Neuronal stem cell (in vitro differentiated cells): ENCODE results near the gene EPHA7.

ENCODE experiments used
- DNase-seq: peaks from one replicate; pipeline ENCODE4 v3.0.0-alpha.2; 2013; ENCODE audit warnings: low spot score
- H2AFZ ChIP-seq: one replicate; pipeline ENCODE4 v1.6.1; 2013; ENCODE audit warnings: mild to moderate bottlenecking, low read length, inconsistent platforms
- H2AK5ac ChIP-seq: 2 replicates; pipeline ENCODE4 v1.6.1; 2013; ENCODE audit warnings: low read depth, mild to moderate bottlenecking, inconsistent platforms, low read length, moderate library complexity, mixed read lengths
- H2BK120ac ChIP-seq: 2 replicates; pipeline ENCODE4 v1.6.1; 2013; ENCODE audit warnings: low read depth, mild to moderate bottlenecking, inconsistent platforms, low read length, moderate library complexity, mixed read lengths
- H2BK12ac ChIP-seq: one replicate; pipeline ENCODE4 v1.6.1; 2013; ENCODE audit warnings: low read length, inconsistent platforms
- H2BK15ac ChIP-seq: 2 replicates; pipeline ENCODE4 v1.6.1; 2013; ENCODE audit warnings: mild to moderate bottlenecking, low read length, inconsistent platforms, mixed read lengths
- H2BK5ac ChIP-seq: one replicate; pipeline ENCODE4 v1.6.1; 2013; ENCODE audit warnings: inconsistent platforms, mild to moderate bottlenecking, low read length, moderate library complexity
- H3K14ac ChIP-seq: one replicate; pipeline ENCODE4 v1.6.1; 2013; ENCODE audit warnings: low read length, inconsistent platforms
- H3K18ac ChIP-seq: 2 replicates; pipeline ENCODE4 v1.6.1; 2013; ENCODE audit warnings: low read length, inconsistent platforms
- H3K23ac ChIP-seq: 2 replicates; pipeline ENCODE4 v1.6.1; 2013; ENCODE audit warnings: low read depth, mild to moderate bottlenecking, mixed read lengths, low read length, inconsistent platforms; ENCODE audit not compliant: poor library complexity
- H3K27ac ChIP-seq: replicated peaks from 3 replicates; pipeline ENCODE4 v1.5.1; 2013; ENCODE audit warnings: low read length, inconsistent platforms
- H3K27me3 ChIP-seq, 3 experiments: 2 replicates each; pipeline ENCODE4 v1.6.1; 2013; ENCODE audit warnings: low read length in 3 of 3, mild to moderate bottlenecking in 2 of 3, inconsistent platforms in 1 of 3, low read depth in 1 of 3, mixed read lengths in 1 of 3, moderate library complexity in 1 of 3; ENCODE audit not compliant: control insufficient read depth in 3 of 3, insufficient read depth in 3 of 3
- H3K36me3 ChIP-seq, 2 donors: replicated peaks in 1 of 2; 2 replicates each; pipeline ENCODE4 v1.6.1; 2013; ENCODE audit warnings: low read length in 2 of 2; ENCODE audit not compliant: control insufficient read depth in 2 of 2, insufficient read depth in 2 of 2
- H3K4ac ChIP-seq: 2 replicates; pipeline ENCODE4 v1.6.1; 2013; ENCODE audit warnings: inconsistent platforms, mild to moderate bottlenecking, low read length, moderate library complexity
- H3K4me1 ChIP-seq, 2 donors: 1 replicate in 1 of 2; 2 replicates in 1 of 2; pipeline ENCODE4 v1.6.1; 2013; ENCODE audit warnings: low read length in 2 of 2, low read depth in 1 of 2; ENCODE audit not compliant: control insufficient read depth in 2 of 2, insufficient read depth in 1 of 2
- H3K4me2 ChIP-seq: one replicate; pipeline ENCODE4 v1.6.1; 2013; ENCODE audit warnings: mild to moderate bottlenecking, low read length, inconsistent platforms; ENCODE audit not compliant: insufficient read depth, poor library complexity, severe bottlenecking
- H3K4me3 ChIP-seq, 2 donors: 2 replicates each; pipeline ENCODE4 v1.5.1; 2013; ENCODE audit warnings: low read length in 2 of 2, mild to moderate bottlenecking in 2 of 2, inconsistent platforms in 1 of 2, moderate library complexity in 1 of 2
- H3K79me1 ChIP-seq: one replicate; pipeline ENCODE4 v1.6.1; 2013; ENCODE audit warnings: low read depth, mild to moderate bottlenecking, inconsistent platforms, low read length, moderate library complexity
- H3K9ac ChIP-seq: one replicate; pipeline ENCODE4 v1.6.1; 2013; ENCODE audit warnings: mild to moderate bottlenecking, low read depth, low read length, inconsistent platforms; ENCODE audit not compliant: poor library complexity
- H3K9me3 ChIP-seq, 2 donors: replicated peaks in 1 of 2; 2 replicates each; pipeline versions ENCODE3 to v1.6.1; 2013; ENCODE audit warnings: low read length in 2 of 2, mild to moderate bottlenecking in 2 of 2, inconsistent platforms in 1 of 2, low read depth in 1 of 2, mixed read lengths in 1 of 2, moderate library complexity in 1 of 2; ENCODE audit not compliant: control insufficient read depth in 2 of 2, insufficient read depth in 1 of 2
- H4K8ac ChIP-seq: one replicate; pipeline ENCODE4 v1.6.1; 2013; ENCODE audit warnings: low read depth, mild to moderate bottlenecking, inconsistent platforms, low read length, moderate library complexity
- H4K91ac ChIP-seq: one replicate; pipeline ENCODE4 v1.6.1; 2013; ENCODE audit warnings: low read length, low read depth, mild to moderate bottlenecking, inconsistent platforms; ENCODE audit not compliant: poor library complexity
- WGBS, 2 donors: extraction: QIAGEN DNeasy Blood & Tissue Kit; methylation state at CpG; one replicate each; pipeline ENCODE4 v1.1.7; 2013; ENCODE audit warnings: missing lambda C conversion rate in 2 of 2, mixed read lengths in 1 of 2; ENCODE audit not compliant: insufficient read length in 2 of 2, insufficient replicate concordance in 1 of 2; ENCODE audit errors: extremely low coverage in 2 of 2; 5-methylcytosine and 5-hydroxymethylcytosine counted together

EPHA7 gene

GRCh38 chr6:93447874-93448273, 28.5 kb upstream of the EPHA7 start:
- no peaks in the 10 kb centered on the region for H3K9me3 ChIP-seq

GRCh38 chr6:93437491-93437890, 18.1 kb upstream of the EPHA7 start:
- Histone ChIP-seq H3K14ac (no peak overlapping the region), H3K4me3 (no peak overlapping the region), H4K91ac (no peak overlapping the region), H3K4me1 (no peaks in the 10 kb centered on the region), H3K27me3 (no peaks in the 10 kb centered on the region), H3K36me3 (no peaks in the 10 kb centered on the region), H2BK5ac (no peak overlapping the region), H2AFZ (no peak overlapping the region), H3K9me3 (no peaks in the 10 kb centered on the region), H3K4me2 (no peak overlapping the region), H3K4ac (no peak overlapping the region), H2BK120ac (no peak overlapping the region), H3K23ac (no peak overlapping the region), H3K79me1 (no peaks in the 10 kb centered on the region), H2BK12ac (no peak overlapping the region), H4K8ac (no peak overlapping the region), H3K18ac (no peak overlapping the region), H2AK5ac (no peak overlapping the region), H2BK15ac (no peak overlapping the region), H3K9ac (no peak overlapping the region), H3K27ac (no peak overlapping the region)
- WGBS, 2 donors, result no CpG with 5 or more reads among the region's 2 CpGs
- no peak for DNase-seq

More at GRCh38 chr6:93447874-93448273, 28.5 kb upstream of the EPHA7 start:
- no peak overlapping the region for H3K4me2 ChIP-seq
- no peak overlapping the region for H3K9ac ChIP-seq
- DNase-seq, result no peak
- H4K91ac ChIP-seq, result no peak overlapping the region
- H2BK5ac ChIP-seq, result no peak overlapping the region
- H3K23ac ChIP-seq, result no peak overlapping the region
- no peak overlapping the region for H4K8ac ChIP-seq
- no peak overlapping the region for H2AFZ ChIP-seq
- no peaks in the 10 kb centered on the region for H3K79me1 ChIP-seq
- H3K18ac ChIP-seq, result no peak overlapping the region
- WGBS, 2 donors, result no CpG with 5 or more reads among the region's 3 CpGs
- H3K27me3 ChIP-seq, result no peaks in the 10 kb centered on the region
- no peak overlapping the region for H3K27ac ChIP-seq
- no peak overlapping the region for H2BK120ac ChIP-seq
- H2AK5ac ChIP-seq, result no peak overlapping the region
- H3K14ac ChIP-seq, result no peak overlapping the region
- no peak overlapping the region for H2BK15ac ChIP-seq
- no peak overlapping the region for H3K4ac ChIP-seq
- H2BK12ac ChIP-seq, result no peak overlapping the region
- no peaks in the 10 kb centered on the region for H3K4me1 ChIP-seq
- H3K4me3 ChIP-seq, result no peak overlapping the region
- no peaks in the 10 kb centered on the region for H3K36me3 ChIP-seq

- Histone ChIP-seq H3K79me1 (no peaks in the 10 kb centered on the region), H2BK120ac (no peak overlapping the region), H3K14ac (no peak overlapping the region), H3K9me3 (no peaks in the 10 kb centered on the region), H3K23ac (no peak overlapping the region), H2BK5ac (no peak overlapping the region), H3K4me2 (no peak overlapping the region), H3K4me1 (no peaks in the 10 kb centered on the region), H2BK12ac (no peak overlapping the region), H3K9ac (no peak overlapping the region), H3K27ac (no peak overlapping the region), H3K4me3 (no peak overlapping the region), H2BK15ac (no peak overlapping the region), H3K4ac (no peak overlapping the region), H4K8ac (no peak overlapping the region), H3K18ac (no peak overlapping the region), H4K91ac (no peak overlapping the region), H3K36me3 (no peaks in the 10 kb centered on the region), H2AK5ac (no peak overlapping the region), H2AFZ (no peak overlapping the region), H3K27me3 (no peaks in the 10 kb centered on the region)
- no CpG with 5 or more reads among the region's 2 CpGs for WGBS, 2 donors
- no peak for DNase-seq
Measured at GRCh38 chr6:93433592-93433991, 14.2 kb upstream of the EPHA7 start.

- no peak for DNase-seq
- no peak overlapping the region for H2BK15ac ChIP-seq
- no CpG with 5 or more reads among the region's 2 CpGs for WGBS, 2 donors
Measured at GRCh38 chr6:93424303-93425064, 5.1 kb upstream of the EPHA7 start.

More at GRCh38 chr6:93424303-93425064, 5.1 kb upstream of the EPHA7 start:
- Histone ChIP-seq H2AK5ac (no peak overlapping the region), H2AFZ (no peak overlapping the region), H3K18ac (no peak overlapping the region), H4K91ac (no peak overlapping the region), H3K27ac (no peak overlapping the region), H2BK12ac (no peak overlapping the region), H3K36me3 (no peaks in the 10 kb centered on the region), H3K9ac (no peak overlapping the region), H2BK120ac (no peak overlapping the region), H3K9me3 (no peaks in the 10 kb centered on the region), H4K8ac (no peak overlapping the region), H2BK5ac (no peak overlapping the region), H3K27me3 (no peaks in the 10 kb centered on the region), H3K4me2 (no peak overlapping the region), H3K23ac (no peak overlapping the region), H3K4me3 (no peak overlapping the region), H3K79me1 (no peaks in the 10 kb centered on the region), H3K14ac (no peak overlapping the region), H3K4me1 (peaks cover 0 to 1% of the 10 kb centered on the region in 2 donors), H3K4ac (no peak overlapping the region)
